Endothelial cell of umbilical vein (primary cell): ENCODE data around the gene RTN4R. TPM values are rescaled to one million over a fixed set of nuclear protein-coding genes. Genes with fewer than 3 reads are reported as not detected.
A peak's percentile ranks its signal among the peaks of the same experiment; 100 is the strongest.

ENCODE experiments used
- BruUV-seq: library from RNA; stranded (reverse); fragments of 400-500 nt; replicated peaks from 2 replicates; lab custom pipeline; 2021; lab: Mats Ljungman, UMichigan
- CTCF ChIA-PET: fragments of 300-600, 350-600 bp; sonication (Branson Sonifier 250); formaldehyde crosslinking; loops from one replicate; lab custom pipeline; 2021; ENCODE audit warnings: antibody characterized with exemption, inconsistent platforms; lab: Charles Lee
- POLR2A ChIA-PET: fragments of 300-600, 350-600 bp; sonication (Branson Sonifier 250); formaldehyde crosslinking; loops from one replicate; lab custom pipeline; 2021; ENCODE audit warnings: antibody characterized with exemption, inconsistent platforms; lab: Charles Lee
- DNase-seq: peaks from one replicate; pipeline ENCODE4 v3.0.0-alpha.2; 2011; ENCODE audit warnings: low read depth, low spot score
- FAIRE-seq: peaks from 2 replicates; lab custom pipeline; 2011; peaks lifted over from hg19 to GRCh38; lab: Jason Lieb, UNC
- H2AFZ ChIP-seq: 2 replicates; pipeline ENCODE4 v1.6.0; 2012; ENCODE audit warnings: low read depth, low read length, control low read depth, inconsistent platforms
- H3K27ac ChIP-seq: 2 replicates; pipeline ENCODE4 v1.5.1; 2011; ENCODE audit warnings: low read depth, mild to moderate bottlenecking, control low read depth, low read length, moderate library complexity; ENCODE audit not compliant: insufficient read depth
- H3K27me3 ChIP-seq, 2 experiments: 2 replicates each; pipeline versions ENCODE4 v1.6.0 to v1.6.1; 2011; ENCODE audit warnings: low read length in 2 of 2, mixed read lengths in 1 of 2; ENCODE audit not compliant: control insufficient read depth in 2 of 2, insufficient read depth in 2 of 2
- H3K36me3 ChIP-seq, 2 experiments: 2 replicates in 1 of 2; 3 replicates in 1 of 2; pipeline ENCODE4 v1.5.1; 2011; ENCODE audit warnings: low read length in 2 of 2, mild to moderate bottlenecking in 1 of 2, moderate library complexity in 1 of 2; ENCODE audit not compliant: control insufficient read depth in 2 of 2, insufficient read depth in 2 of 2; ENCODE audit errors: extremely low read depth in 1 of 2
- H3K4me1 ChIP-seq: 3 replicates; pipeline ENCODE4 v1.5.1; 2011; ENCODE audit warnings: mild to moderate bottlenecking, low read length; ENCODE audit not compliant: control insufficient read depth, insufficient read depth; ENCODE audit errors: extremely low read depth
- H3K4me2 ChIP-seq: 2 replicates; pipeline ENCODE4 v1.6.1; 2011; ENCODE audit warnings: low read length, control low read depth, mixed read lengths; ENCODE audit not compliant: insufficient read depth
- H3K4me3 ChIP-seq, 3 experiments: fragments of 200-600 bp in 1 of 3; sonication (generic), shearing (Covaris generic) in 1 of 3; replicated peaks in 1 of 3; 2 replicates each; pipeline ENCODE4 v1.5.1; 2011 to 2016; ENCODE audit warnings: control low read depth in 3 of 3, low read length in 3 of 3, mild to moderate bottlenecking in 2 of 3, inconsistent platforms in 1 of 3, low read depth in 1 of 3, moderate library complexity in 1 of 3; ENCODE audit not compliant: insufficient read depth in 1 of 3
- H3K79me2 ChIP-seq: 2 replicates; pipeline ENCODE4 v1.6.0; 2012; ENCODE audit warnings: low read length, inconsistent platforms; ENCODE audit not compliant: control insufficient read depth, insufficient read depth
- H3K9ac ChIP-seq: replicated peaks from 2 replicates; pipeline ENCODE3; 2011; ENCODE audit warnings: low read length, control low read depth; ENCODE audit not compliant: insufficient read depth; ENCODE audit errors: extremely low read depth
- H3K9me1 ChIP-seq: replicated peaks from 3 replicates; pipeline ENCODE4 v1.6.0; 2011; ENCODE audit warnings: mild to moderate bottlenecking, low read length; ENCODE audit not compliant: control insufficient read depth, insufficient read depth; ENCODE audit errors: extremely low read depth
- H3K9me3 ChIP-seq: replicated peaks from 2 replicates; pipeline ENCODE4 v1.5.1; 2012; ENCODE audit warnings: low read length, inconsistent platforms; ENCODE audit not compliant: control insufficient read depth, insufficient read depth
- H4K20me1 ChIP-seq: replicated peaks from 2 replicates; pipeline ENCODE3; 2011; ENCODE audit warnings: mild to moderate bottlenecking, low read length; ENCODE audit not compliant: control insufficient read depth, insufficient read depth; ENCODE audit errors: extremely low read depth
- EZH2 ChIP-seq: IDR thresholded peaks from 2 replicates; pipeline ENCODE4 v1.6.1; 2012; ENCODE audit warnings: borderline replicate concordance, low read depth, mild to moderate bottlenecking, moderate library complexity, low read length, inconsistent platforms; ENCODE audit not compliant: severe bottlenecking
- FOS ChIP-seq: IDR thresholded peaks from 2 replicates; pipeline ENCODE4 v1.6.1; 2011; ENCODE audit warnings: mild to moderate bottlenecking, low read length, moderate library complexity, borderline replicate concordance; ENCODE audit not compliant: insufficient read depth
- GATA2 ChIP-seq: IDR thresholded peaks from 2 replicates; pipeline ENCODE4 v1.7.0; 2011; ENCODE audit warnings: low read depth, mild to moderate bottlenecking, moderate library complexity, mixed read lengths, low read length; ENCODE audit not compliant: insufficient read length, insufficient read depth
- JUN ChIP-seq: IDR thresholded peaks from 2 replicates; pipeline ENCODE4 v1.6.1; 2011; ENCODE audit warnings: borderline replicate concordance, low read depth; ENCODE audit not compliant: insufficient read length, insufficient read depth
- MYC ChIP-seq: IDR thresholded peaks from one replicate; pipeline ENCODE4 v1.6.1; 2011; ENCODE audit warnings: mild to moderate bottlenecking, low read depth, low read length
- POLR2A ChIP-seq: IDR thresholded peaks from 2 replicates; pipeline ENCODE4 v1.6.1; 2012; ENCODE audit warnings: low read depth, mild to moderate bottlenecking, control low read depth, low read length
- POLR2AphosphoS5 ChIP-seq: IDR thresholded peaks from 2 replicates; pipeline ENCODE4 v1.6.1; 2012; ENCODE audit warnings: low read depth, mild to moderate bottlenecking, control low read depth, low read length, moderate library complexity; ENCODE audit not compliant: insufficient read depth
- dilution Hi-C: fragments of 300-500 bp; cut with MboI; formaldehyde crosslinking; loops from one replicate; pipeline ENCODE4 v1.15.0; 2019; ENCODE audit warnings: low sequenced_read_pairs; ENCODE audit not compliant: extremely low pct_ligation_motif_present
- intact Hi-C: fragments of 100-400 bp; cut with micrococcal nuclease; formaldehyde crosslinking; loops from one replicate; pipeline ENCODE4 v1.10.0; 2022
- polyA plus RNA-seq, 4 experiments: library from polyadenylated mRNA; depleted of rRNA in 3 of 4; stranded (reverse) in 3 of 4; unstranded in 1 of 4; fragments of >200 nt; gene quantifications; 2 replicates each; pipeline versions ENCODE4 v1.2.1 to v1.2.3, GENCODE V29; 2011 to 2012; ENCODE audit warnings: missing spikeins in 1 of 4
- total RNA-seq: library from RNA; stranded (reverse); gene quantifications from 2 replicates; pipeline ENCODE4 v1.2.3, GENCODE V29; 2021
- TF ChIP-seq, protein P1 (sequence below): IDR thresholded peaks from 2 replicates; pipeline ENCODE4 v1.6.1; 2011; ENCODE audit not compliant: insufficient read depth, insufficient read length
- TF ChIP-seq, protein P2 (sequence below), 2 donors: IDR thresholded peaks; 1 replicate in 1 of 2; 2 replicates in 1 of 2; pipeline ENCODE4 v1.5.1; 2011; ENCODE audit warnings: low read length in 2 of 2, mild to moderate bottlenecking in 2 of 2, moderate library complexity in 2 of 2, control low read depth in 1 of 2, inconsistent platforms in 1 of 2, low read depth in 1 of 2; ENCODE audit not compliant: insufficient read depth in 1 of 2; ENCODE audit errors: extremely low read depth in 1 of 2

The RTN4R gene
- total and polyA plus RNA-seq, 2 donors (not counting 3 experiments of a cell fraction or from before 2014, with no cell fraction given), result 1.2 to 2.2 TPM

DNA sequence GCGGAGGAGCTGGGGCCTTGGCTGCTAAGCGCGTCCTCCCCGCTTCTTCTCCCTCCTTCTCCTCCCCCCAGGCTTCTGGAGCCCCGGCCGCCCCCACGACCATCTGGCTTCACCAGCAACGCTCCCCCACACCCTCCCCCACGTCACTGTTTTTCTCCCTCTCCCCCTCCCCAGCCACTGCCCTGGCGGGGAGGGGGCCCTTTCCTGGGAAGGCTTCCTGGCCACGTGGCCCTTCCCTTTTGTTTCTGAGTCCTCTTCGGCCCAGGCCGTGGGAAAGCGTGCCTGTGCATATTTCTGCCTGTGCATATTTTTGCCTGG, 27.7 kb downstream of the RTN4R start:
- peak; percentile 75 for DNase-seq

DNA sequence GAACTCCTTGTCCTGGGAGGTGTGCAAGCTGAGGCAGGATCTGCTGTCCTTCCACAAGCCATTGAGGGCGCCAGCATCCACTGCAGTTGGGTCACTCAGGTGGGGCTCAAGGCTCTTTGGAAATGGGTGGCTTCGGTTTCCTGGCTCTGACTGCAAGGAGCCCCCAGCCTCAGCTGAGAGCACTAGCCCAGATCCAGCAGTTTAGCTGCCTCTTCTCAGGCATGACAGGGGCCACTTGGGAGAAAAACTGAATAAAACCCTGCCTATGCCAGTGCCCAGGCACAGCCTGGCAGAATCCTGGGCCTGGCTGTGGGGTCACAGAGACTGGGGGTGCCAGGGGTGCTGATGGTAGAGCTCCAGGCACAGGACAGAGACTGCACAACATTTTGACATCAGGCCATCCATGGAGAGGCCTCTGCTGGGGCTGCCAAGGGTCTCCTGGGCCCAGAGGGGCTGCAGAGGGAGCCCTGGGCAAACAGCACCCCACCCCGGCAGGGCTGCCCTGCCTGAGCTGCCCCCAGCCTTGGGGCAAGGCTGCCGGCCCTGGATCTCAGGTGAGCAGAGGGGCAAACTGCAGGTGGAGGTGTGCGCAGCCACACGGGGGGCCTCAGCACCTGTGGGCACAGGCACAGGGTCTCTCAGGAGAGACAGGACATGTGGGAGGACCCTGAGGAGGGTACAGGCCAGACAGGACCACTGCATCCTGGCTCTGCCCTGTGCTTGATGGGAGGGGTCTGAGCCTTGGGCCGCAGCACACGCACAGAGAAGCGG, 28.3 kb downstream of the RTN4R start:
- POLR2A ChIA-PET, result no interaction called here
- no peak for DNase-seq
- no peak overlapping the region for H3K4me3 ChIP-seq
- CTCF ChIA-PET, result interaction anchor here (1.1 to 3.5 kb wide), 6 partner anchors 10 to 83 kb away, joined by 4 to 35 read pairs (median 8); no protein-coding TSS in a partner anchor
- H3K36me3 ChIP-seq, result no peaks in the 10 kb centered on the region
- H3K4me1 ChIP-seq, result peaks cover 11% of the 10 kb centered on the region
- no peaks in the 10 kb centered on the region for H4K20me1 ChIP-seq
- dilution Hi-C loops, result no loop called here
- no peak overlapping the region for H3K27ac ChIP-seq
- TF ChIP-seq JUN, result no peak
- TF ChIP-seq, protein P1, sequence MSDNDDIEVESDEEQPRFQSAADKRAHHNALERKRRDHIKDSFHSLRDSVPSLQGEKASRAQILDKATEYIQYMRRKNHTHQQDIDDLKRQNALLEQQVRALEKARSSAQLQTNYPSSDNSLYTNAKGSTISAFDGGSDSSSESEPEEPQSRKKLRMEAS, result no peak
- no peak for TF ChIP-seq FOS
- no peak for TF ChIP-seq GATA2
- TF ChIP-seq POLR2AphosphoS5, result no peak
- TF ChIP-seq POLR2A, result no peak
- no peak for TF ChIP-seq EZH2
- TF ChIP-seq, protein P2, sequence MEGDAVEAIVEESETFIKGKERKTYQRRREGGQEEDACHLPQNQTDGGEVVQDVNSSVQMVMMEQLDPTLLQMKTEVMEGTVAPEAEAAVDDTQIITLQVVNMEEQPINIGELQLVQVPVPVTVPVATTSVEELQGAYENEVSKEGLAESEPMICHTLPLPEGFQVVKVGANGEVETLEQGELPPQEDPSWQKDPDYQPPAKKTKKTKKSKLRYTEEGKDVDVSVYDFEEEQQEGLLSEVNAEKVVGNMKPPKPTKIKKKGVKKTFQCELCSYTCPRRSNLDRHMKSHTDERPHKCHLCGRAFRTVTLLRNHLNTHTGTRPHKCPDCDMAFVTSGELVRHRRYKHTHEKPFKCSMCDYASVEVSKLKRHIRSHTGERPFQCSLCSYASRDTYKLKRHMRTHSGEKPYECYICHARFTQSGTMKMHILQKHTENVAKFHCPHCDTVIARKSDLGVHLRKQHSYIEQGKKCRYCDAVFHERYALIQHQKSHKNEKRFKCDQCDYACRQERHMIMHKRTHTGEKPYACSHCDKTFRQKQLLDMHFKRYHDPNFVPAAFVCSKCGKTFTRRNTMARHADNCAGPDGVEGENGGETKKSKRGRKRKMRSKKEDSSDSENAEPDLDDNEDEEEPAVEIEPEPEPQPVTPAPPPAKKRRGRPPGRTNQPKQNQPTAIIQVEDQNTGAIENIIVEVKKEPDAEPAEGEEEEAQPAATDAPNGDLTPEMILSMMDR (IDR thresholded peaks at IDR 0.05; ENCODE audit: extremely low read depth in 1 of 2, insufficient read depth in 1 of 2, low read depth in 1 of 2, low read length in 2 of 2), result no peak
- no peak for TF ChIP-seq MYC
- intact Hi-C loops, result loop anchor here (1.0 kb wide), 1 partner anchor 34 kb away; no protein-coding TSS in a partner anchor
- H3K27me3 ChIP-seq, result no peaks in the 10 kb centered on the region
- no peak overlapping the region for H3K9ac ChIP-seq
- H3K79me2 ChIP-seq, result no peaks in the 10 kb centered on the region
- no TSS peak for BruUV-seq
- H3K9me1 ChIP-seq, result no peaks in the 10 kb centered on the region
- H3K9me3 ChIP-seq, result no peaks in the 10 kb centered on the region
- H3K4me2 ChIP-seq, result no peak overlapping the region
- no peak for FAIRE-seq
- H2AFZ ChIP-seq, result peak overlapping the region; percentile 42

More for the DNA sequence above, 27.7 kb downstream of the RTN4R start:
- Histone ChIP-seq H3K4me1 (peaks cover 11% of the 10 kb centered on the region), H3K9me3 (no peaks in the 10 kb centered on the region), H3K9ac (no peak overlapping the region), H3K27me3 (no peaks in the 10 kb centered on the region), H3K9me1 (no peaks in the 10 kb centered on the region), H3K36me3 (no peaks in the 10 kb centered on the region), H4K20me1 (no peaks in the 10 kb centered on the region), H3K79me2 (no peaks in the 10 kb centered on the region), H3K4me3 (no peak overlapping the region), H3K4me2 (no peak overlapping the region), H2AFZ (peak overlapping the region; percentile 42), H3K27ac (no peak overlapping the region)
- intact Hi-C loops, result loop anchor here (1.0 kb wide), 1 partner anchor 34 kb away; no protein-coding TSS in a partner anchor
- BruUV-seq, result no TSS peak
- FAIRE-seq, result no peak
- dilution Hi-C loops, result no loop called here
- POLR2A ChIA-PET, result no interaction called here
- TF ChIP-seq POLR2AphosphoS5, result no peak
- TF ChIP-seq, protein P1, result peak; percentile 63
- CTCF ChIA-PET, result interaction anchor here (3.2 to 3.5 kb wide), 2 partner anchors 19 to 83 kb away, joined by 11 to 35 read pairs; no protein-coding TSS in a partner anchor
